AG09319 (cell line): ENCODE data around the gene LIN7B.

Experiments used
- DNase-seq: peaks from one replicate; pipeline ENCODE4 v3.0.0-alpha.2; 2010; ENCODE audit warnings: low read depth; ENCODE audit errors: extremely low read depth
- TF ChIP-seq, protein P1 (sequence below): IDR thresholded peaks from 2 replicates; pipeline ENCODE4 v1.5.1; 2011; ENCODE audit warnings: low read depth, mild to moderate bottlenecking, inconsistent platforms, low read length, moderate library complexity

The LIN7B gene

DNA sequence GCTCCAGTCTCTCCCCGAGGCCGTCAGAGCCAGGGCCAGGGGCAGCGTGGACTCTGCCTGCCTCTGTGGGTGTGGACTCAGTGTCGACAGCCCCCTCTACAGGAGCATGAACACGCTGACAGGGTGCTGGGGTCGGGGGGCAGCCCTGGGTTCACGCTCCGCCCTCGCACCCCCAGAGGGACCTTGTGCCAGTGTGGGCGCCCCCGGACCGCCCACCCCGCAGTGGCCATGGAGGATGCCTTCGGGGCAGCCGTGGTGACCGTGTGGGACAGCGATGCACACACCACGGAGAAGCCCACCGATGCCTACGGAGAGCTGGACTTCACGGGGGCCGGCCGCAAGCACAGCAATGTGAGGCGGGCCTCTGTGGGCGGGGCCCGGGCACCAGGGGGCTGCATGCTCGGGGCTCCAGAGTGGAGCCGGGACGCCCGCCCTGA lies 51.7 kb downstream of the LIN7B start:
- TF ChIP-seq, protein P1, sequence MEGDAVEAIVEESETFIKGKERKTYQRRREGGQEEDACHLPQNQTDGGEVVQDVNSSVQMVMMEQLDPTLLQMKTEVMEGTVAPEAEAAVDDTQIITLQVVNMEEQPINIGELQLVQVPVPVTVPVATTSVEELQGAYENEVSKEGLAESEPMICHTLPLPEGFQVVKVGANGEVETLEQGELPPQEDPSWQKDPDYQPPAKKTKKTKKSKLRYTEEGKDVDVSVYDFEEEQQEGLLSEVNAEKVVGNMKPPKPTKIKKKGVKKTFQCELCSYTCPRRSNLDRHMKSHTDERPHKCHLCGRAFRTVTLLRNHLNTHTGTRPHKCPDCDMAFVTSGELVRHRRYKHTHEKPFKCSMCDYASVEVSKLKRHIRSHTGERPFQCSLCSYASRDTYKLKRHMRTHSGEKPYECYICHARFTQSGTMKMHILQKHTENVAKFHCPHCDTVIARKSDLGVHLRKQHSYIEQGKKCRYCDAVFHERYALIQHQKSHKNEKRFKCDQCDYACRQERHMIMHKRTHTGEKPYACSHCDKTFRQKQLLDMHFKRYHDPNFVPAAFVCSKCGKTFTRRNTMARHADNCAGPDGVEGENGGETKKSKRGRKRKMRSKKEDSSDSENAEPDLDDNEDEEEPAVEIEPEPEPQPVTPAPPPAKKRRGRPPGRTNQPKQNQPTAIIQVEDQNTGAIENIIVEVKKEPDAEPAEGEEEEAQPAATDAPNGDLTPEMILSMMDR: no peak
- no peak for DNase-seq

DNA sequence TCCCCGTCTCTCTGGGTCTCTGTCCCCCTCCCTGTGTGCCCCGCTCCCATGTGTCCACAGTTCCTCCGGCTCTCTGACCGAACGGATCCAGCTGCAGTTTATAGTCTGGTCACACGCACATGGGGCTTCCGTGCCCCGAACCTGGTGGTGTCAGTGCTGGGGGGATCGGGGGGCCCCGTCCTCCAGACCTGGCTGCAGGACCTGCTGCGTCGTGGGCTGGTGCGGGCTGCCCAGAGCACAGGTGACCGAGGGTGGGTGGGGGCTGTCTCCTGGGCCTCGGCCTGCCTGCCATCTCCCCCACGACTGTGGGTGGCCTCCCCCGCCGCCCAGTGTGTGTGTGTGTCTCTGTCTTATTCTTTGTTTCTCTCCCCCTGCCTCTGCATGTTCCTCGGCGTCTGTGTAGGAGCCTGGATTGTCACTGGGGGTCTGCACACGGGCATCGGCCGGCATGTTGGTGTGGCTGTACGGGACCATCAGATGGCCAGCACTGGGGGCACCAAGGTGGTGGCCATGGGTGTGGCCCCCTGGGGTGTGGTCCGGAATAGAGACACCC lies 53.8 kb downstream of the LIN7B start:
- TF ChIP-seq, protein P1: no peak
- no peak for DNase-seq
